H1 (cell line): Measurements from ENCODE around the gene MILR1. TPM values are rescaled to one million over a fixed set of nuclear protein-coding genes. Genes with fewer than 3 reads are reported as not detected.

Source experiments
- CTCF ChIA-PET: fragments of 300-600 bp; sonication (Branson Sonifier 250); formaldehyde crosslinking; loops from one replicate; lab custom pipeline; 2021; ENCODE audit not compliant: partially characterized antibody; lab: Charles Lee
- POLR2A ChIA-PET: fragments of 300-600 bp; sonication (Branson Sonifier 250); formaldehyde crosslinking; loops from one replicate; lab custom pipeline; 2021; ENCODE audit warnings: inconsistent platforms; ENCODE audit not compliant: partially characterized antibody; lab: Charles Lee
- DNase-seq, 2 experiments: peaks; one replicate each; pipeline versions ENCODE4 v3.0.0 to v3.0.0-alpha.2; 2010 to 2022; ENCODE audit warnings: low spot score in 2 of 2, low read depth in 1 of 2, mixed read lengths in 1 of 2
- FAIRE-seq: peaks from 2 replicates; lab custom pipeline; 2011; peaks lifted over from hg19 to GRCh38; lab: Jason Lieb, UNC
- H2AFZ ChIP-seq: 2 replicates; pipeline ENCODE4 v1.8.1; 2012; ENCODE audit warnings: low read length, inconsistent platforms
- H2AK5ac ChIP-seq: 2 replicates; pipeline ENCODE4 v1.6.1; 2013; ENCODE audit warnings: low read depth, low read length
- H2BK120ac ChIP-seq: replicated peaks from 2 replicates; pipeline ENCODE3; 2013; ENCODE audit warnings: low read depth, low read length, inconsistent platforms
- H2BK12ac ChIP-seq: 2 replicates; pipeline ENCODE4 v1.6.1; 2013; ENCODE audit warnings: low read depth, low read length
- H2BK15ac ChIP-seq: 2 replicates; pipeline ENCODE4 v1.6.1; 2013; ENCODE audit warnings: low read length
- H2BK20ac ChIP-seq: 2 replicates; pipeline ENCODE4 v1.6.1; 2013; ENCODE audit warnings: low read length
- H2BK5ac ChIP-seq: 2 replicates; pipeline ENCODE4 v1.6.1; 2013; ENCODE audit warnings: low read depth, low read length
- H3K14ac ChIP-seq: 2 replicates; pipeline ENCODE4 v1.6.1; 2013; ENCODE audit warnings: inconsistent platforms; ENCODE audit not compliant: insufficient read length
- H3K18ac ChIP-seq: 2 replicates; pipeline ENCODE4 v1.6.1; 2013; ENCODE audit warnings: low read length; ENCODE audit errors: extremely low read depth
- H3K23ac ChIP-seq: 2 replicates; pipeline ENCODE4 v1.6.1; 2013; ENCODE audit warnings: inconsistent platforms; ENCODE audit not compliant: insufficient read length
- H3K23me2 ChIP-seq: 2 replicates; pipeline ENCODE4 v1.6.1; 2013; ENCODE audit warnings: low read depth, low read length
- H3K27ac ChIP-seq: 2 replicates; pipeline ENCODE4 v1.6.1; 2011; ENCODE audit warnings: low read depth, low read length, inconsistent platforms
- H3K27me3 ChIP-seq, 4 experiments: replicated peaks in 1 of 4; 1 replicate in 1 of 4; 2 replicates in 3 of 4; pipeline versions ENCODE4 v1.6.1 to v1.8.1; 2011 to 2013; ENCODE audit warnings: low read length in 3 of 4, mild to moderate bottlenecking in 3 of 4, inconsistent platforms in 2 of 4, mixed read lengths in 2 of 4, moderate library complexity in 1 of 4; ENCODE audit not compliant: control insufficient read depth in 3 of 4, insufficient read depth in 3 of 4; ENCODE audit errors: extremely low read depth in 1 of 4
- H3K36me3 ChIP-seq, 4 experiments: 2 replicates each; pipeline versions ENCODE4 v1.6.1 to v1.8.1; 2011 to 2013; ENCODE audit warnings: mild to moderate bottlenecking in 4 of 4, low read length in 3 of 4, moderate library complexity in 2 of 4, control low read depth in 1 of 4, inconsistent platforms in 1 of 4; ENCODE audit not compliant: insufficient read depth in 4 of 4, control insufficient read depth in 2 of 4
- H3K4ac ChIP-seq: replicated peaks from 2 replicates; pipeline ENCODE3; 2013; ENCODE audit warnings: low read length, low read depth, mixed read lengths, inconsistent platforms; ENCODE audit not compliant: insufficient read length
- H3K4me1 ChIP-seq, 4 experiments: replicated peaks in 1 of 4; 1 replicate in 1 of 4; 2 replicates in 3 of 4; pipeline versions ENCODE4 v1.6.1 to v1.8.1; 2011 to 2013; ENCODE audit warnings: low read length in 3 of 4, inconsistent platforms in 2 of 4, mixed read lengths in 1 of 4; ENCODE audit not compliant: insufficient read depth in 4 of 4, control insufficient read depth in 3 of 4
- H3K4me2 ChIP-seq, 2 experiments: 2 replicates each; pipeline versions ENCODE4 v1.6.1 to v1.8.1; 2011 to 2013; ENCODE audit warnings: low read depth in 2 of 2, low read length in 2 of 2, control low read depth in 1 of 2, inconsistent platforms in 1 of 2, mild to moderate bottlenecking in 1 of 2; ENCODE audit not compliant: insufficient read depth in 1 of 2
- H3K4me3 ChIP-seq, 4 experiments: fragments of 200-600, 300-600 bp in 1 of 4; sonication (generic), shearing (Covaris generic), sonication (Bioruptor Twin) in 1 of 4; 2 replicates each; pipeline versions ENCODE4 v1.5.1 to v1.8.1; 2011 to 2016; ENCODE audit warnings: low read length in 4 of 4, low read depth in 3 of 4, control low read depth in 2 of 4, inconsistent platforms in 2 of 4, mild to moderate bottlenecking in 2 of 4, mixed read lengths in 1 of 4, moderate library complexity in 1 of 4; ENCODE audit not compliant: insufficient read depth in 2 of 4; ENCODE audit errors: extremely low read depth in 1 of 4
- H3K56ac ChIP-seq: replicated peaks from 2 replicates; pipeline ENCODE3; 2013; ENCODE audit warnings: low read depth, mild to moderate bottlenecking, mixed read lengths, low read length, inconsistent platforms; ENCODE audit not compliant: insufficient read length
- H3K79me1 ChIP-seq: 2 replicates; pipeline ENCODE4 v1.6.1; 2013; ENCODE audit warnings: low read depth, low read length, control low read depth
- H3K79me2 ChIP-seq, 2 experiments: 2 replicates each; pipeline versions ENCODE4 v1.6.1 to v1.8.1; 2012 to 2013; ENCODE audit warnings: low read length in 2 of 2, mild to moderate bottlenecking in 2 of 2, inconsistent platforms in 1 of 2; ENCODE audit not compliant: insufficient read depth in 2 of 2, control insufficient read depth in 1 of 2
- H3K9ac ChIP-seq, 4 experiments: replicated peaks in 1 of 4; 1 replicate in 1 of 4; 2 replicates in 3 of 4; pipeline versions ENCODE4 v1.6.1 to v1.8.1; 2011 to 2013; ENCODE audit warnings: low read depth in 3 of 4, low read length in 3 of 4, control low read depth in 2 of 4, mild to moderate bottlenecking in 2 of 4, moderate library complexity in 2 of 4, inconsistent platforms in 1 of 4; ENCODE audit errors: extremely low read depth in 1 of 4
- H3K9me3 ChIP-seq, 2 experiments: 2 replicates each; pipeline versions ENCODE4 v1.6.1 to v1.8.1; 2012 to 2013; ENCODE audit warnings: mild to moderate bottlenecking in 2 of 2, moderate library complexity in 2 of 2, control low read depth in 1 of 2, inconsistent platforms in 1 of 2, low read depth in 1 of 2, low read length in 1 of 2, mixed read lengths in 1 of 2; ENCODE audit not compliant: insufficient read depth in 2 of 2
- H4K20me1 ChIP-seq, 2 experiments: replicated peaks in 1 of 2; 2 replicates each; pipeline versions ENCODE3 to v1.8.1; 2011 to 2013; ENCODE audit warnings: inconsistent platforms in 2 of 2, low read length in 2 of 2, mild to moderate bottlenecking in 1 of 2; ENCODE audit not compliant: insufficient read depth in 2 of 2, control insufficient read depth in 1 of 2
- H4K5ac ChIP-seq: 2 replicates; pipeline ENCODE4 v1.6.1; 2013; ENCODE audit warnings: low read length, low read depth, mixed read lengths, inconsistent platforms; ENCODE audit not compliant: insufficient read length
- H4K8ac ChIP-seq: 2 replicates; pipeline ENCODE4 v1.8.0; 2013; ENCODE audit warnings: mild to moderate bottlenecking, moderate library complexity, low read length, inconsistent platforms; ENCODE audit not compliant: insufficient read depth; ENCODE audit errors: extremely low read depth
- H4K91ac ChIP-seq: replicated peaks from 2 replicates; pipeline ENCODE3; 2013; ENCODE audit warnings: low read length, mixed read lengths, inconsistent platforms; ENCODE audit not compliant: insufficient read length
- ASH2L ChIP-seq: fragments of 200-600, 300-600 bp; sonication (generic); IDR thresholded peaks from one replicate; pipeline ENCODE4 v1.7.1; 2017; ENCODE audit warnings: low read length
- CEBPB ChIP-seq: IDR thresholded peaks from 2 replicates; pipeline ENCODE4 v1.6.1; 2012; ENCODE audit warnings: low read depth, low read length
- EGR1 ChIP-seq: IDR thresholded peaks from 2 replicates; pipeline ENCODE4 v1.6.1; 2011; ENCODE audit warnings: low read depth, low read length, borderline replicate concordance
- KDM4A ChIP-seq: IDR thresholded peaks from one replicate; pipeline ENCODE4 v1.7.1; 2012; ENCODE audit warnings: low read depth, mild to moderate bottlenecking, moderate library complexity, low read length, inconsistent platforms; ENCODE audit not compliant: severe bottlenecking
- RAD21 ChIP-seq, 2 experiments: IDR thresholded peaks in 1 of 2; conservative IDR thresholded peaks in 1 of 2; 2 replicates each; pipeline ENCODE4 v1.6.1; 2011; ENCODE audit warnings: low read depth in 2 of 2, low read length in 2 of 2, improper control_type of control experiment in 1 of 2, inconsistent platforms in 1 of 2, mild to moderate bottlenecking in 1 of 2, moderate library complexity in 1 of 2
- SIX5 ChIP-seq: IDR thresholded peaks from 2 replicates; pipeline ENCODE4 v1.6.1; 2011; ENCODE audit warnings: mild to moderate bottlenecking, low read depth, low read length
- TAF1 ChIP-seq: IDR thresholded peaks from 2 replicates; pipeline ENCODE4 v1.6.1; 2011; ENCODE audit warnings: mild to moderate bottlenecking, low read depth, low read length
- ZNF274 ChIP-seq: IDR thresholded peaks from 2 replicates; pipeline ENCODE4 v1.7.0; 2012; ENCODE audit warnings: low read length, borderline replicate concordance; ENCODE audit errors: extremely low read depth
- WGBS, 2 experiments: shearing (Covaris generic) in 1 of 2; methylation state at CpG; one replicate each; pipeline versions ENCODE4 v1.1.6 to v1.1.7; 2013 to 2015; ENCODE audit warnings: low lambda C conversion rate in 2 of 2, mixed read lengths in 2 of 2, inconsistent platforms in 1 of 2, low coverage in 1 of 2, missing lambda C conversion rate in 1 of 2; ENCODE audit not compliant: insufficient replicate concordance in 2 of 2, insufficient coverage in 1 of 2, insufficient read length in 1 of 2; ENCODE audit errors: extremely low coverage in 1 of 2, missing lambda C conversion rate in 1 of 2; 5-methylcytosine and 5-hydroxymethylcytosine counted together
- polyA plus RNA-seq, 7 experiments: library from polyadenylated mRNA; depleted of rRNA in 3 of 7; stranded (reverse) in 5 of 7; unstranded in 2 of 7; fragments of >200 nt in 5 of 7; fragments of 200-250 nt in 2 of 7; gene quantifications; 1 replicate in 5 of 7; 2 replicates in 1 of 7; 4 replicates in 1 of 7; pipeline versions ENCODE4 v1.2.1 to v1.2.3, GENCODE V29; 2011 to 2013; ENCODE audit warnings: missing spikeins in 2 of 7, mixed read lengths in 2 of 7
- total RNA-seq: library from RNA; stranded (reverse); fragmentation: NEBNext Ultra II Directional; extraction: Animal tissue kit (Norgen Biotek cat#: 25700); gene quantifications from 2 replicates; pipeline ENCODE4 v1.2.1, GENCODE V29; 2021

The MILR1 gene
- total and polyA plus RNA-seq, 2 of the 8 experiments (the other 6 are each of a cell fraction or from before 2014, with no cell fraction given) = not detected

DNA sequence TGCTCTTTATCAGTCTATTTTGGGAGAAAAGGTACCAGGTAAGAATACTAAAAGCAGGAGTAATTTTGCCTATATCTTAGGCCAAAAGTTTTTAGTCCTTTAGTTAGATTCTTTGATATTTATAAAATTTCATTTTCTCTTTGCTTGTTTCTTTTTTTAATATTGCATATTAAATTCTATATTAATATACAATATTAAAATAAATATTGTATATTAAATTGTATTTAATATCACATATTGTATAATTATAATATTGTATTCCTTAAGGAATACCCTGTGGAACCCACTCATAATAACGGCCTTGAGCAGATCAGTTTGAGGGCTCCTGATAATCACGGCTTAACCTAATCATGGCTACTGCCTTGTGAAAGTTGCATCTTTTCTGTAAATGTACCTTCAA lies 59.8 kb downstream of the MILR1 start:
- 89% methylated on average over 2 of the region's 2 CpGs; no CpG with 5 or more reads in 1 of the 2 experiments for WGBS, 2 experiments
- TF ChIP-seq EGR1 (no peak), KDM4A (no peak), ZNF274 (no peak), ASH2L (no peak), SIX5 (no peak), CEBPB (no peak), TAF1 (no peak), RAD21 (IDR thresholded peaks at IDR 0.05 in 1 of 2, conservative IDR thresholded peaks at IDR 0.05 in 1 of 2; ENCODE audit: low read depth in 2 of 2, low read length in 2 of 2) (no peak)

More for the DNA sequence above, 59.8 kb downstream of the MILR1 start:
- ChIA-PET POLR2A (interaction anchor here (2.1 to 2.5 kb wide), 2 partner anchors 11 to 30 kb away, joined by 7 to 26 read pairs; partner anchors contain the start of gene POLG2), CTCF (interaction anchor here (2.4 kb wide), 1 partner anchor 17 kb away, joined by 11 read pairs; no protein-coding TSS in a partner anchor)
- no peak overlapping the region for H3K23ac ChIP-seq
- H3K27me3 ChIP-seq = no peaks in the 10 kb centered on the region
- peak overlapping the region in 1 of 4 experiments; percentile 95; a peak in 3 of 8 replicates for H3K4me3 ChIP-seq
- no peak overlapping the region for H3K9ac ChIP-seq
- FAIRE-seq (no peak), DNase-seq (no peak)
- H3K36me3 ChIP-seq = peaks cover 6 to 61% (median 30%) of the 10 kb centered on the region in 4 experiments
- peaks cover 0 to 11% (median 2%) of the 10 kb centered on the region in 4 experiments; a peak in 5 of 7 replicates for H3K4me1 ChIP-seq
- H2BK20ac ChIP-seq = no peak overlapping the region
- no peak overlapping the region for H3K56ac ChIP-seq
- no peaks in the 10 kb centered on the region for H3K79me1 ChIP-seq
- peaks cover 31 to 85% of the 10 kb centered on the region in 2 experiments for H3K79me2 ChIP-seq
- H2BK5ac ChIP-seq = no peak overlapping the region
- no peak overlapping the region for H2BK15ac ChIP-seq
- no peak overlapping the region for H3K14ac ChIP-seq
- H4K5ac ChIP-seq = no peak overlapping the region
- H4K91ac ChIP-seq = no peak overlapping the region
- no peak overlapping the region for H3K27ac ChIP-seq
- no peak overlapping the region for H2BK120ac ChIP-seq
- H3K4me2 ChIP-seq = peak overlapping the region; percentile 83 to 85
- no peak overlapping the region for H2BK12ac ChIP-seq
- H3K9me3 ChIP-seq = no peaks in the 10 kb centered on the region
- no peak overlapping the region for H2AFZ ChIP-seq
- H4K20me1 ChIP-seq = peaks cover 5 to 16% of the 10 kb centered on the region in 2 experiments
- peaks cover 4% of the 10 kb centered on the region; the same call in 1 of the 2 replicates for H3K23me2 ChIP-seq
- H4K8ac ChIP-seq = no peak overlapping the region
- no peak overlapping the region for H3K4ac ChIP-seq
- no peak overlapping the region for H2AK5ac ChIP-seq
- H3K18ac ChIP-seq = no peak overlapping the region
